Gastroesophageal sphincter (tissue), 3 donors: ENCODE measurements around the gene RNASE11.

Experiments used
- CTCF ChIP-seq, 4 experiments: fragments of 200-600 bp in 2 of 4; fragments of 450-650 bp in 2 of 4; sonication (generic) in 1 of 4; IDR thresholded peaks; one replicate each; pipeline ENCODE4 v1.5.1; 2017 to 2019; ENCODE audit warnings: antibody characterized with exemption in 4 of 4, mild to moderate bottlenecking in 2 of 4, moderate library complexity in 2 of 4
- EP300 ChIP-seq: sonication (generic); formaldehyde crosslinking; IDR thresholded peaks from one replicate; pipeline ENCODE4 v1.6.1; 2017; ENCODE audit warnings: antibody characterized with exemption, mild to moderate bottlenecking
- POLR2A ChIP-seq, 2 donors: fragments of 450-650 bp; IDR thresholded peaks; one replicate each; pipeline ENCODE4 v1.6.1; 2017; ENCODE audit warnings: antibody characterized with exemption in 2 of 2, mild to moderate bottlenecking in 2 of 2, moderate library complexity in 1 of 2

- no peak for TF ChIP-seq CTCF (IDR thresholded peaks at IDR 0.05)
- no peak for TF ChIP-seq EP300
- no peak for TF ChIP-seq POLR2A (IDR thresholded peaks at IDR 0.05)
Observed at GRCh38 chr14:20539906-20540305, 47.9 kb downstream of the RNASE11 start.
